ENCODE data around the gene PAFAH2.
"Not testable (repeated sequence)": the region's sequence is repeated elsewhere in the genome, so short reads cannot be mapped to it uniquely, and the experiment has no call there.

GRCh38 chr1:25932811-25933400 is 65.0 kb downstream of the PAFAH2 start:
- TF ChIP-seq YY1 (IDR thresholded peaks at IDR 0.05; ENCODE audit: low read depth); CTCF (IDR thresholded peaks at IDR 0.05); POLR2AphosphoS5 (IDR thresholded peaks at IDR 0.05; ENCODE audit: low read depth, low read length): not testable (repeated sequence)

Measured in SK-N-SH (cell line).